Right atrium auricular region (tissue), 2 donors: ENCODE data around the gene PRKAG2. TPM values are rescaled to one million over a fixed set of nuclear protein-coding genes. Genes with fewer than 3 reads are reported as not detected.

Experiments
- DNase-seq: peaks from one replicate; pipeline ENCODE4 v3.0.0-alpha.2; 2019; ENCODE audit warnings: low spot score
- H3K27ac ChIP-seq, 2 donors: fragments of 200-600 bp; sonication (generic); 1 replicate in 1 of 2; 2 replicates in 1 of 2; pipeline ENCODE4 v1.5.1; 2016 to 2019
- H3K27me3 ChIP-seq, 2 donors: fragments of 200-600 bp; sonication (generic); one replicate each; pipeline versions ENCODE4 v1.5.1 to v1.6.0; 2017 to 2019
- H3K36me3 ChIP-seq: fragments of 200-600 bp; sonication (generic); one replicate; pipeline ENCODE4 v1.5.1; 2016
- H3K4me1 ChIP-seq, 2 donors: fragments of 200-600 bp; sonication (generic); one replicate each; pipeline versions ENCODE4 v1.5.1 to v1.6.0; 2017 to 2019
- H3K4me3 ChIP-seq, 2 donors: fragments of 200-600 bp; sonication (generic); 1 replicate in 1 of 2; 2 replicates in 1 of 2; pipeline ENCODE4 v1.5.1; 2017 to 2019; ENCODE audit warnings: mild to moderate bottlenecking in 1 of 2, moderate library complexity in 1 of 2
- H3K9me3 ChIP-seq, 2 donors: fragments of 200-600 bp; sonication (generic); one replicate each; pipeline ENCODE4 v1.5.1; 2019
- total RNA-seq, 2 donors: library from RNA; depleted of rRNA; stranded (reverse); fragments of >200 nt; gene quantifications; one replicate each; pipeline ENCODE4 v1.1.0, GENCODE V29; 2016
- TF ChIP-seq, protein P1 (sequence below), 2 donors: fragments of 200-600 bp; sonication (generic); IDR thresholded peaks; one replicate each; pipeline ENCODE4 v1.5.1; 2019; ENCODE audit warnings: antibody characterized with exemption in 2 of 2

PRKAG2 gene
- total RNA-seq, 2 donors from 2014 or later, result 133 to 177 TPM

DNA sequence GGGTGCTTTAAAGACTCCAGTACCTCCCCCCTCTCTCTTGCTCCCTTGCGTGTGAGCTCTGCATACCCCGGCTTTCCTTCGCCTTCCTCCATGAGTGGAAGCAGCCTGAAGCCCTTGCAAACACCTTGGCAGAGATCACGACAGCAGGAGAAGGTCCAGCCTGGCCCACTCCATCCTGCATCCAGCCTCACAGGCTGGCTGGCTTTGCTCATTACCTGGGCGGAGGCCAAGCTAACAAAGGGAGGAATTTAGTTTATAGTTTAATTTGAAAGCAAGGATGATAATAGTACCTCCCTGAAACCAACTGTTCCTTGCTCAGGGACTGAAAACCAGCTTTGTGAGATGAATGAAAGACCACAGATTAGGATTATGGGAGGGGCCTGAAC, 99.4 kb downstream of the PRKAG2 start:
- H3K9me3 ChIP-seq, result no peaks in the 10 kb centered on the region
- TF ChIP-seq, protein P1, sequence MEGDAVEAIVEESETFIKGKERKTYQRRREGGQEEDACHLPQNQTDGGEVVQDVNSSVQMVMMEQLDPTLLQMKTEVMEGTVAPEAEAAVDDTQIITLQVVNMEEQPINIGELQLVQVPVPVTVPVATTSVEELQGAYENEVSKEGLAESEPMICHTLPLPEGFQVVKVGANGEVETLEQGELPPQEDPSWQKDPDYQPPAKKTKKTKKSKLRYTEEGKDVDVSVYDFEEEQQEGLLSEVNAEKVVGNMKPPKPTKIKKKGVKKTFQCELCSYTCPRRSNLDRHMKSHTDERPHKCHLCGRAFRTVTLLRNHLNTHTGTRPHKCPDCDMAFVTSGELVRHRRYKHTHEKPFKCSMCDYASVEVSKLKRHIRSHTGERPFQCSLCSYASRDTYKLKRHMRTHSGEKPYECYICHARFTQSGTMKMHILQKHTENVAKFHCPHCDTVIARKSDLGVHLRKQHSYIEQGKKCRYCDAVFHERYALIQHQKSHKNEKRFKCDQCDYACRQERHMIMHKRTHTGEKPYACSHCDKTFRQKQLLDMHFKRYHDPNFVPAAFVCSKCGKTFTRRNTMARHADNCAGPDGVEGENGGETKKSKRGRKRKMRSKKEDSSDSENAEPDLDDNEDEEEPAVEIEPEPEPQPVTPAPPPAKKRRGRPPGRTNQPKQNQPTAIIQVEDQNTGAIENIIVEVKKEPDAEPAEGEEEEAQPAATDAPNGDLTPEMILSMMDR (IDR thresholded peaks at IDR 0.05), result no peak
- H3K4me1 ChIP-seq, result peaks cover 0 to 2% of the 10 kb centered on the region in 2 donors
- H3K27ac ChIP-seq, result no peak overlapping the region
- no peaks in the 10 kb centered on the region for H3K36me3 ChIP-seq
- no peak overlapping the region for H3K4me3 ChIP-seq
- H3K27me3 ChIP-seq, result no peaks in the 10 kb centered on the region
- no peak for DNase-seq

GRCh38 chr7:151776876-151777494, 99.9 kb downstream of the PRKAG2 start:
- Histone ChIP-seq H3K27me3 (no peaks in the 10 kb centered on the region), H3K36me3 (no peaks in the 10 kb centered on the region), H3K9me3 (no peaks in the 10 kb centered on the region), H3K4me3 (no peak overlapping the region), H3K27ac (no peak overlapping the region), H3K4me1 (no peaks in the 10 kb centered on the region)
- no peak for DNase-seq
- TF ChIP-seq, protein P1 (IDR thresholded peaks at IDR 0.05), result no peak

DNA sequence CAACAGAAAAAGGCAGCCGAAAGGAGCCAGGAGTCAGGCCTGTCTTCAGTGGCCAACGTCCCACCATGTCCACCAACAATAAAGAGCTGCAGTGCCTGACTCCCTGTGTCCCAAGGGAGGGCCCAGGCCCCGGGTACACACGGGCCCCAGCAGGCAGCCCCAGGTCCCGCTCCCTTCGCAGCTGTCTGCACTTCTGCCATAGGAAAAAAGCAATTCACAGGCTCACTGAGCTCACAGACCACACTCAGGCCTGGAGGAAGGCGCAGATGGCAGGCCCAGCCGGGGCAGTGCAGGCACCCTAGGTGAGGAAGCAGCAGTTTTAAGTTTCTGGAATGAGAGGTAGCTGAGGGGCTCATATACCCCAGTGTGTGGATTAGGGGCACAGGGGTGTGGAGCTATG, 100.5 kb downstream of the PRKAG2 start:
- DNase-seq, result no peak
- Histone ChIP-seq H3K9me3 (no peaks in the 10 kb centered on the region), H3K4me3 (no peak overlapping the region), H3K4me1 (no peaks in the 10 kb centered on the region), H3K27me3 (no peaks in the 10 kb centered on the region), H3K27ac (no peak overlapping the region), H3K36me3 (no peaks in the 10 kb centered on the region)
- TF ChIP-seq, protein P1 (IDR thresholded peaks at IDR 0.05), result no peak

- Histone ChIP-seq H3K36me3 (no peaks in the 10 kb centered on the region), H3K27ac (no peak overlapping the region), H3K4me1 (no peaks in the 10 kb centered on the region), H3K27me3 (no peaks in the 10 kb centered on the region), H3K9me3 (no peaks in the 10 kb centered on the region), H3K4me3 (no peak overlapping the region)
- TF ChIP-seq, protein P1 (IDR thresholded peaks at IDR 0.05), result no peak
- no peak for DNase-seq
These were observed 101.1 kb downstream of the PRKAG2 start for GRCh38 chr7:151775547-151776443.

GRCh38 chr7:151774951-151775350, 102.0 kb downstream of the PRKAG2 start:
- H3K27ac ChIP-seq, result no peak overlapping the region
- no peaks in the 10 kb centered on the region for H3K27me3 ChIP-seq
- no peak overlapping the region for H3K4me3 ChIP-seq
- no peak for DNase-seq
- H3K9me3 ChIP-seq, result no peaks in the 10 kb centered on the region
- TF ChIP-seq, protein P1 (IDR thresholded peaks at IDR 0.05), result no peak
- H3K4me1 ChIP-seq, result no peaks in the 10 kb centered on the region
- no peaks in the 10 kb centered on the region for H3K36me3 ChIP-seq
